Endothelial cell of umbilical vein (primary cell): ENCODE data around the gene SH3D19. TPM values are rescaled to one million over a fixed set of nuclear protein-coding genes. Genes with fewer than 3 reads are reported as not detected.
"Not testable (repeated sequence)": the region's sequence is repeated elsewhere in the genome, so short reads cannot be mapped to it uniquely, and the experiment has no call there.

Source experiments
- BruUV-seq: library from RNA; stranded (reverse); fragments of 400-500 nt; replicated peaks from 2 replicates; lab custom pipeline; 2021; lab: Mats Ljungman, UMichigan
- CTCF ChIA-PET: fragments of 300-600, 350-600 bp; sonication (Branson Sonifier 250); formaldehyde crosslinking; loops from one replicate; lab custom pipeline; 2021; ENCODE audit warnings: antibody characterized with exemption, inconsistent platforms; lab: Charles Lee
- POLR2A ChIA-PET: fragments of 300-600, 350-600 bp; sonication (Branson Sonifier 250); formaldehyde crosslinking; loops from one replicate; lab custom pipeline; 2021; ENCODE audit warnings: antibody characterized with exemption, inconsistent platforms; lab: Charles Lee
- DNase-seq: peaks from one replicate; pipeline ENCODE4 v3.0.0-alpha.2; 2011; ENCODE audit warnings: low read depth, low spot score
- FAIRE-seq: peaks from 2 replicates; lab custom pipeline; 2011; peaks lifted over from hg19 to GRCh38; lab: Jason Lieb, UNC
- H2AFZ ChIP-seq: 2 replicates; pipeline ENCODE4 v1.6.0; 2012; ENCODE audit warnings: low read depth, low read length, control low read depth, inconsistent platforms
- H3K27ac ChIP-seq: 2 replicates; pipeline ENCODE4 v1.5.1; 2011; ENCODE audit warnings: low read depth, mild to moderate bottlenecking, control low read depth, low read length, moderate library complexity; ENCODE audit not compliant: insufficient read depth
- H3K27me3 ChIP-seq, 2 experiments: 2 replicates each; pipeline versions ENCODE4 v1.6.0 to v1.6.1; 2011; ENCODE audit warnings: low read length in 2 of 2, mixed read lengths in 1 of 2; ENCODE audit not compliant: control insufficient read depth in 2 of 2, insufficient read depth in 2 of 2
- H3K36me3 ChIP-seq, 2 experiments: 2 replicates in 1 of 2; 3 replicates in 1 of 2; pipeline ENCODE4 v1.5.1; 2011; ENCODE audit warnings: low read length in 2 of 2, mild to moderate bottlenecking in 1 of 2, moderate library complexity in 1 of 2; ENCODE audit not compliant: control insufficient read depth in 2 of 2, insufficient read depth in 2 of 2; ENCODE audit errors: extremely low read depth in 1 of 2
- H3K4me1 ChIP-seq: 3 replicates; pipeline ENCODE4 v1.5.1; 2011; ENCODE audit warnings: mild to moderate bottlenecking, low read length; ENCODE audit not compliant: control insufficient read depth, insufficient read depth; ENCODE audit errors: extremely low read depth
- H3K4me2 ChIP-seq: 2 replicates; pipeline ENCODE4 v1.6.1; 2011; ENCODE audit warnings: low read length, control low read depth, mixed read lengths; ENCODE audit not compliant: insufficient read depth
- H3K4me3 ChIP-seq, 3 experiments: fragments of 200-600 bp in 1 of 3; sonication (generic), shearing (Covaris generic) in 1 of 3; replicated peaks in 1 of 3; 2 replicates each; pipeline ENCODE4 v1.5.1; 2011 to 2016; ENCODE audit warnings: control low read depth in 3 of 3, low read length in 3 of 3, mild to moderate bottlenecking in 2 of 3, inconsistent platforms in 1 of 3, low read depth in 1 of 3, moderate library complexity in 1 of 3; ENCODE audit not compliant: insufficient read depth in 1 of 3
- H3K79me2 ChIP-seq: 2 replicates; pipeline ENCODE4 v1.6.0; 2012; ENCODE audit warnings: low read length, inconsistent platforms; ENCODE audit not compliant: control insufficient read depth, insufficient read depth
- H3K9ac ChIP-seq: replicated peaks from 2 replicates; pipeline ENCODE3; 2011; ENCODE audit warnings: low read length, control low read depth; ENCODE audit not compliant: insufficient read depth; ENCODE audit errors: extremely low read depth
- H3K9me1 ChIP-seq: replicated peaks from 3 replicates; pipeline ENCODE4 v1.6.0; 2011; ENCODE audit warnings: mild to moderate bottlenecking, low read length; ENCODE audit not compliant: control insufficient read depth, insufficient read depth; ENCODE audit errors: extremely low read depth
- H3K9me3 ChIP-seq: replicated peaks from 2 replicates; pipeline ENCODE4 v1.5.1; 2012; ENCODE audit warnings: low read length, inconsistent platforms; ENCODE audit not compliant: control insufficient read depth, insufficient read depth
- H4K20me1 ChIP-seq: replicated peaks from 2 replicates; pipeline ENCODE3; 2011; ENCODE audit warnings: mild to moderate bottlenecking, low read length; ENCODE audit not compliant: control insufficient read depth, insufficient read depth; ENCODE audit errors: extremely low read depth
- JUN ChIP-seq: IDR thresholded peaks from 2 replicates; pipeline ENCODE4 v1.6.1; 2011; ENCODE audit warnings: borderline replicate concordance, low read depth; ENCODE audit not compliant: insufficient read length, insufficient read depth
- MYC ChIP-seq: IDR thresholded peaks from one replicate; pipeline ENCODE4 v1.6.1; 2011; ENCODE audit warnings: mild to moderate bottlenecking, low read depth, low read length
- dilution Hi-C: fragments of 300-500 bp; cut with MboI; formaldehyde crosslinking; loops from one replicate; pipeline ENCODE4 v1.15.0; 2019; ENCODE audit warnings: low sequenced_read_pairs; ENCODE audit not compliant: extremely low pct_ligation_motif_present
- intact Hi-C: fragments of 100-400 bp; cut with micrococcal nuclease; formaldehyde crosslinking; loops from one replicate; pipeline ENCODE4 v1.10.0; 2022
- polyA plus RNA-seq, 4 experiments: library from polyadenylated mRNA; depleted of rRNA in 3 of 4; stranded (reverse) in 3 of 4; unstranded in 1 of 4; fragments of >200 nt; gene quantifications; 2 replicates each; pipeline versions ENCODE4 v1.2.1 to v1.2.3, GENCODE V29; 2011 to 2012; ENCODE audit warnings: missing spikeins in 1 of 4
- total RNA-seq: library from RNA; stranded (reverse); gene quantifications from 2 replicates; pipeline ENCODE4 v1.2.3, GENCODE V29; 2021
- TF ChIP-seq, protein P1 (sequence below), 2 donors: IDR thresholded peaks; 1 replicate in 1 of 2; 2 replicates in 1 of 2; pipeline ENCODE4 v1.5.1; 2011; ENCODE audit warnings: low read length in 2 of 2, mild to moderate bottlenecking in 2 of 2, moderate library complexity in 2 of 2, control low read depth in 1 of 2, inconsistent platforms in 1 of 2, low read depth in 1 of 2; ENCODE audit not compliant: insufficient read depth in 1 of 2; ENCODE audit errors: extremely low read depth in 1 of 2
- TF ChIP-seq, protein P2 (sequence below): IDR thresholded peaks from 2 replicates; pipeline ENCODE4 v1.6.1; 2011; ENCODE audit not compliant: insufficient read depth, insufficient read length

SH3D19 gene
- total and polyA plus RNA-seq, 2 donors (not counting 3 experiments of a cell fraction or from before 2014, with no cell fraction given): 37.5 to 92.8 TPM

DNA sequence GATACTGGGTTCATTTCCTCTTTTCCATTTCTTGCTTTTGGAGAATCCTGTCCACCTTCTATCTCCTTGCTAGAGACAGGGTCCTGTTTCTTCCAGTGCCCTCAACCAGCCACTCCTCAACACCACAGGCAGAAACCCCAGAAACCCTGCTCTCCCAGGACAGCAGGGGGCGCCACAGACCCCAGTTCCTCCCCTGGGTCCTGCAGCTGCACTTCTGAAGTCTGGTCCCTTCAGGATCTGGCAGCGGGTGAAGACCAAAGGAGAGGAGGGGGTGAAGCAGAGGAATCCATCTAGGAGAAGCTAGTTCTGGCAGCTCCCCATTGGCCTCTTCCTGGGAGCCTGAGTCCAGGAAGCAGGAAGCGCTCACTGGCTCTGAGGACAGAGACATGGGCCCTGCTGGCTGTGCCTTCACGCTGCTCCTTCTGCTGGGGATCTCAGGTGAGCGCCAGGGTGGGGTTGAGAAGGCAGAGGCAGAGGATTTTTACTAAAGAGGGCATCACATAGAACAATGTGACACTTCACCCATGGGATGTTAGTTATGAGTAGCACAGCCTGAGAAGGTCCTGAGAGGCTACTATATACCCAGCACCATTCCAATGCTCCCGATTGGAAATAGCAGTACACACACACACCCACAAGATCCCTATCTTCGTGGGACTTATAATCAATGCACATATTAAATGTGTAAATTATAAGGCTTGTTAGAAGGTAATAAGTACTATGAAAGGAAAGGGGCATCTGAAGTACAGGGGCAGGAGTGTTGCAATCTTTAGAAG is 48.4 kb downstream of the SH3D19 start, which contains the start of gene PRSS48:
Gene PRSS48, plus strand, starts transcription at position 375 of the 776 bp plus-strand sequence. Its CDS starts 12 bp downstream, at position 387.
- BruUV-seq: no TSS peak

DNA sequence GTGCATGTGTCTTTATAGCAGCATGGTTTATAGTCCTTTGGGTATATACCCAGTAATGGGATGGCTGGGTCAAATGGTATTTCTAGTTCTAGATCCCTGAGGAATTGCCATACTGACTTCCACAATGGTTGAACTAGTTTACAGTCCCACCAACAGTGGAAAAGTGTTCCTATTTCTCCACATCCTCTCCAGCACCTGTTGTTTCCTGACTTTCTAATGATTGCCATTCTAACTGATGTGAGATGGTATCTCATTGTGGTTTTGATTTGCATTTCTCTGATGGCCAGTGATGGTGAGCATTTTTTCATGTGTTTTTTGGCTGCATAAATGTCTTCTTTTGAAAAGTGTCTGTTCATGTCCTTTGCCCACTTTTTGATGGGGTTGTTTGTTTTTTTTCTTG is 56.5 kb downstream of the SH3D19 start:
- CTCF ChIA-PET: interaction anchor here (1.1 kb wide), 1 partner anchor 152 kb away, joined by 3 read pairs; no protein-coding TSS in a partner anchor
- H3K36me3 ChIP-seq, BruUV-seq, H3K4me3 ChIP-seq, H3K9me3 ChIP-seq, H3K27me3 ChIP-seq, DNase-seq, H2AFZ ChIP-seq, intact Hi-C loops, H3K27ac ChIP-seq, dilution Hi-C loops, H3K9me1 ChIP-seq, H3K9ac ChIP-seq, POLR2A ChIA-PET, H4K20me1 ChIP-seq, FAIRE-seq, H3K4me2 ChIP-seq: not testable (repeated sequence)
- Histone ChIP-seq H3K4me1 (peaks cover 13% of the 10 kb centered on the region), H3K79me2 (peaks cover 16% of the 10 kb centered on the region)

More for the DNA sequence above, 48.4 kb downstream of the SH3D19 start, which contains the start of gene PRSS48:
- Histone ChIP-seq H3K4me3 (no peak within 1 kb of the TSS), H2AFZ (no peak within 1 kb of the TSS), H3K9me1 (no peaks in the 10 kb centered on the region), H3K79me2 (peaks cover 13% of the 10 kb centered on the region), H3K4me2 (no peak within 1 kb of the TSS), H3K27ac (no peak within 1 kb of the TSS), H4K20me1 (no peaks in the 10 kb centered on the region), H3K27me3 (no peaks in the 10 kb centered on the region), H3K4me1 (no peaks in the 10 kb centered on the region), H3K9me3 (no peaks in the 10 kb centered on the region), H3K9ac (no peak within 1 kb of the TSS), H3K36me3 (no peaks in the 10 kb centered on the region)
- DNase-seq (peak; percentile 65), FAIRE-seq (peak; percentile 87)
- CTCF ChIA-PET: interaction anchor here (0.9 to 4.6 kb wide), 23 partner anchors 9 to 333 kb away, joined by 3 to 40 read pairs (median 4); partner anchors contain the start of gene SH3D19
- TF ChIP-seq MYC (no peak), JUN (no peak)
- TF ChIP-seq, protein P1, sequence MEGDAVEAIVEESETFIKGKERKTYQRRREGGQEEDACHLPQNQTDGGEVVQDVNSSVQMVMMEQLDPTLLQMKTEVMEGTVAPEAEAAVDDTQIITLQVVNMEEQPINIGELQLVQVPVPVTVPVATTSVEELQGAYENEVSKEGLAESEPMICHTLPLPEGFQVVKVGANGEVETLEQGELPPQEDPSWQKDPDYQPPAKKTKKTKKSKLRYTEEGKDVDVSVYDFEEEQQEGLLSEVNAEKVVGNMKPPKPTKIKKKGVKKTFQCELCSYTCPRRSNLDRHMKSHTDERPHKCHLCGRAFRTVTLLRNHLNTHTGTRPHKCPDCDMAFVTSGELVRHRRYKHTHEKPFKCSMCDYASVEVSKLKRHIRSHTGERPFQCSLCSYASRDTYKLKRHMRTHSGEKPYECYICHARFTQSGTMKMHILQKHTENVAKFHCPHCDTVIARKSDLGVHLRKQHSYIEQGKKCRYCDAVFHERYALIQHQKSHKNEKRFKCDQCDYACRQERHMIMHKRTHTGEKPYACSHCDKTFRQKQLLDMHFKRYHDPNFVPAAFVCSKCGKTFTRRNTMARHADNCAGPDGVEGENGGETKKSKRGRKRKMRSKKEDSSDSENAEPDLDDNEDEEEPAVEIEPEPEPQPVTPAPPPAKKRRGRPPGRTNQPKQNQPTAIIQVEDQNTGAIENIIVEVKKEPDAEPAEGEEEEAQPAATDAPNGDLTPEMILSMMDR (IDR thresholded peaks at IDR 0.05; ENCODE audit: extremely low read depth in 1 of 2, insufficient read depth in 1 of 2, low read depth in 1 of 2, low read length in 2 of 2): peak; percentile 87 to 88
- TF ChIP-seq, protein P2, sequence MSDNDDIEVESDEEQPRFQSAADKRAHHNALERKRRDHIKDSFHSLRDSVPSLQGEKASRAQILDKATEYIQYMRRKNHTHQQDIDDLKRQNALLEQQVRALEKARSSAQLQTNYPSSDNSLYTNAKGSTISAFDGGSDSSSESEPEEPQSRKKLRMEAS: no peak
- intact Hi-C loops: loop anchor here (1.0 to 2.0 kb wide), 5 partner anchors 85 to 336 kb away; no protein-coding TSS in a partner anchor
- POLR2A ChIA-PET: no interaction called here
- dilution Hi-C loops: no loop called here
